Lung (tissue), 12 donors: Measurements from ENCODE around the gene NNT. TPM values are rescaled to one million over a fixed set of nuclear protein-coding genes. Genes with fewer than 3 reads are reported as not detected.
"Not testable (repeated sequence)": the region's sequence is repeated elsewhere in the genome, so short reads cannot be mapped to it uniquely, and the experiment has no call there.

ENCODE experiments used
- ATAC-seq: fragments of 200-7000 bp; cut with Tn5 transposase; one replicate; pipeline ENCODE4 v1.9.1; 2020; ENCODE audit warnings: moderate number of reproducible peaks; ENCODE audit not compliant: insufficient read depth, low FRiP score
- DNase-seq, 3 donors: peaks; one replicate each; pipeline ENCODE4 v3.0.0-alpha.2; 2013 to 2017
- H3K27ac ChIP-seq, 2 donors: one replicate each; pipeline ENCODE4 v1.5.1; 2013; ENCODE audit warnings: mild to moderate bottlenecking in 2 of 2, moderate library complexity in 2 of 2, control low read depth in 1 of 2, inconsistent platforms in 1 of 2, low read depth in 1 of 2, low read length in 1 of 2
- H3K27me3 ChIP-seq, 3 donors: one replicate each; pipeline ENCODE4 v1.5.1; 2013; ENCODE audit warnings: low read length in 2 of 3; ENCODE audit not compliant: control insufficient read depth in 3 of 3, insufficient read depth in 3 of 3
- H3K36me3 ChIP-seq, 4 donors: one replicate each; pipeline ENCODE4 v1.5.1; 2013; ENCODE audit warnings: low read length in 4 of 4, mild to moderate bottlenecking in 1 of 4, moderate library complexity in 1 of 4; ENCODE audit not compliant: control insufficient read depth in 4 of 4, insufficient read depth in 4 of 4
- H3K4me1 ChIP-seq, 5 donors: one replicate each; pipeline ENCODE4 v1.5.1; 2013; ENCODE audit warnings: low read length in 5 of 5, mild to moderate bottlenecking in 2 of 5, moderate library complexity in 1 of 5; ENCODE audit not compliant: control insufficient read depth in 5 of 5, insufficient read depth in 5 of 5
- H3K4me3 ChIP-seq: one replicate; pipeline ENCODE4 v1.5.1; 2013; ENCODE audit warnings: mild to moderate bottlenecking, control low read depth, moderate library complexity
- H3K9ac ChIP-seq, 2 donors: one replicate each; pipeline ENCODE4 v1.5.1; 2013; ENCODE audit warnings: low read length in 2 of 2, control low read depth in 1 of 2; ENCODE audit not compliant: insufficient read depth in 1 of 2
- H3K9me3 ChIP-seq, 4 donors: one replicate each; pipeline ENCODE4 v1.5.1; 2013; ENCODE audit warnings: low read length in 3 of 4, mild to moderate bottlenecking in 1 of 4, moderate library complexity in 1 of 4; ENCODE audit not compliant: control insufficient read depth in 4 of 4, insufficient read depth in 3 of 4
- WGBS, 2 donors: extraction: QIAGEN DNeasy Blood & Tissue Kit; methylation state at CpG; one replicate each; pipeline ENCODE4 v1.1.7; 2013; 5-methylcytosine and 5-hydroxymethylcytosine counted together
- polyA plus RNA-seq, 2 donors: library from polyadenylated mRNA; stranded (reverse); fragments of 200-250 nt; gene quantifications; one replicate each; pipeline ENCODE4 v1.2.1, GENCODE V29; 2013
- total RNA-seq, 2 donors: library from RNA; depleted of rRNA in 1 of 2; stranded (reverse); fragments of >200 nt in 1 of 2; gene quantifications; one replicate each; pipeline ENCODE4 v1.2.1, GENCODE V29; 2014 to 2021
- TF ChIP-seq, protein P1 (sequence below): IDR thresholded peaks from 2 replicates; pipeline ENCODE4 v1.5.1; 2012; ENCODE audit warnings: mild to moderate bottlenecking; ENCODE audit errors: control extremely low read depth, extremely low read depth
- donor health status: control.
- donor health status: control.
- donor health status: Bipolar disorder and iron deficiency.
- donor health status: healthy.
- donor health status: DM: yes; HTN: yes; CAD: no.

The NNT gene
- total and polyA plus RNA-seq, 4 donors, result 8.5 to 96.9 (median 35.0) TPM

GRCh38 chr5:43661102-43661501, 58.1 kb downstream of the NNT start:
- Histone ChIP-seq H3K4me1 (peaks cover 0 to 3% (median 0%) of the 10 kb centered on the region in 5 donors), H3K27ac (no peak overlapping the region), H3K9ac (no peak overlapping the region), H3K27me3 (no peaks in the 10 kb centered on the region), H3K9me3 (no peaks in the 10 kb centered on the region), H3K36me3 (peaks cover 13 to 21% (median 16%) of the 10 kb centered on the region in 4 donors), H3K4me3 (no peak overlapping the region)
- WGBS, 2 donors, result 48 to 81% methylated on average over 1 of the region's 2 CpGs
- DNase-seq, result peak; percentile 26 to 71 (median 65)
- TF ChIP-seq, protein P1, sequence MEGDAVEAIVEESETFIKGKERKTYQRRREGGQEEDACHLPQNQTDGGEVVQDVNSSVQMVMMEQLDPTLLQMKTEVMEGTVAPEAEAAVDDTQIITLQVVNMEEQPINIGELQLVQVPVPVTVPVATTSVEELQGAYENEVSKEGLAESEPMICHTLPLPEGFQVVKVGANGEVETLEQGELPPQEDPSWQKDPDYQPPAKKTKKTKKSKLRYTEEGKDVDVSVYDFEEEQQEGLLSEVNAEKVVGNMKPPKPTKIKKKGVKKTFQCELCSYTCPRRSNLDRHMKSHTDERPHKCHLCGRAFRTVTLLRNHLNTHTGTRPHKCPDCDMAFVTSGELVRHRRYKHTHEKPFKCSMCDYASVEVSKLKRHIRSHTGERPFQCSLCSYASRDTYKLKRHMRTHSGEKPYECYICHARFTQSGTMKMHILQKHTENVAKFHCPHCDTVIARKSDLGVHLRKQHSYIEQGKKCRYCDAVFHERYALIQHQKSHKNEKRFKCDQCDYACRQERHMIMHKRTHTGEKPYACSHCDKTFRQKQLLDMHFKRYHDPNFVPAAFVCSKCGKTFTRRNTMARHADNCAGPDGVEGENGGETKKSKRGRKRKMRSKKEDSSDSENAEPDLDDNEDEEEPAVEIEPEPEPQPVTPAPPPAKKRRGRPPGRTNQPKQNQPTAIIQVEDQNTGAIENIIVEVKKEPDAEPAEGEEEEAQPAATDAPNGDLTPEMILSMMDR, result no peak
- ATAC-seq, result no peak

DNA sequence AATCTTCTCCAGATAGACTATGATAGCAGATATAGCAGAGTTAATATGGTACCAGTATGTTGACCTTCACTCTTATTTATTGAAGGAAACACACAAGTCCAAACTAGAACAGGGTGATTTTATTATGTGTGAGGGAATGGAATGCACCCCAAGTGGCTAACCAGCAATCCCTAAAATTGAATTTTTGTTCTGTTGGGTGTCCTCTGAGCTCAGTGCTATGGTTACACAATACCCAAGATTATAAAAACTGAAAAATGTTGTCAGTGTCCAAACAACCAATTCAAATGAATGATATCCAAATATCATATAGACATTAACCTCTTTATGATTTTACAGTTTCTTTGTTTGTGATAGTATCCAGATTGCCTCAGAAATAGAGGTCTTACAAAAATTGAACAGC, 60.9 kb downstream of the NNT start:
- H3K4me1 ChIP-seq, result peaks cover 0 to 3% (median 0%) of the 10 kb centered on the region in 5 donors
- peaks cover 3 to 15% (median 9%) of the 10 kb centered on the region in 4 donors for H3K36me3 ChIP-seq
- H3K9me3 ChIP-seq, result no peaks in the 10 kb centered on the region
- no peak for ATAC-seq
- no peak overlapping the region for H3K9ac ChIP-seq
- H3K4me3 ChIP-seq, result no peak overlapping the region
- DNase-seq, result peak in 1 of 3 donors; percentile 25
- H3K27me3 ChIP-seq, result no peaks in the 10 kb centered on the region
- H3K27ac ChIP-seq, result no peak overlapping the region
- TF ChIP-seq, protein P1, result no peak

DNA sequence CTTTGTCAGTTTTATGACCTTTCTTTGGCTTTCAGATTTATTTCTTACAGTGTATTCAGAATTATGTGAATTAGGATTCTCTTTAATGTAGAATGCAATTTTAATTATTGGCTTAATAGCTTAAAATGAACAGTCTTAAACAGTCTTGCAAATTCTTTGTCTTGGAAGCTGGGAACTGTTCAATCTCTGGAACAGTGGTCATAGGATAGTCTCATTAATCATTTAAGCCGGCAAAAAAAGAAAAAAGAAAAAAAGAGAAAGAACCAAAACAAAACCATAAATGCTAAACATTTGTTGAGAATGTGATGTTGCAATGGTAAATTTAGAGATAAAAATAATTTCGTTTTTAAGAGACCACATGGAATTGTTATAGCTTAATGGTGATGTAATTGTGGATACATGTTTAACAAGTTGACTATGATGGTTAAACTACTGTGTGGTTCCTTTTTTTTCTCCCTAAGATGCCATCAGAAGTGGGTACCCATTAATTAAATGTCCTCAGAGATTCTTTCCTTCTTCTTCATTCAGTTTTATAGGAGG, 61.6 kb downstream of the NNT start:
- no peak overlapping the region for H3K4me3 ChIP-seq
- peaks cover 0 to 3% (median 0%) of the 10 kb centered on the region in 5 donors for H3K4me1 ChIP-seq
- no peak overlapping the region for H3K9ac ChIP-seq
- H3K27ac ChIP-seq, result no peak overlapping the region
- WGBS, 2 donors, result 71 to 90% methylated on average over 2 of the region's 2 CpGs
- TF ChIP-seq, protein P1, result no peak
- ATAC-seq, result no peak
- H3K9me3 ChIP-seq, result no peaks in the 10 kb centered on the region
- no peaks in the 10 kb centered on the region for H3K27me3 ChIP-seq
- peak in 2 of 3 donors; percentile 41 to 48 for DNase-seq
- H3K36me3 ChIP-seq, result peaks cover 3 to 10% (median 7%) of the 10 kb centered on the region in 4 donors

GRCh38 chr5:43665749-43666148, 62.8 kb downstream of the NNT start:
- H3K4me1 ChIP-seq, ATAC-seq, H3K4me3 ChIP-seq, H3K9ac ChIP-seq, H3K27ac ChIP-seq, DNase-seq, H3K9me3 ChIP-seq, H3K27me3 ChIP-seq, H3K36me3 ChIP-seq: not testable (repeated sequence)
- 97 to 98% methylated on average over 32 to 35 of the region's 35 CpGs for WGBS, 2 donors

- not testable (repeated sequence) for H3K4me1 ChIP-seq, H3K27ac ChIP-seq, H3K27me3 ChIP-seq, H3K9me3 ChIP-seq, H3K9ac ChIP-seq, H3K36me3 ChIP-seq, H3K4me3 ChIP-seq, DNase-seq, ATAC-seq
- WGBS, 2 donors, result 98 to 99% methylated on average over 8 of the region's 8 CpGs
Observed at GRCh38 chr5:43666728-43667127, 63.7 kb downstream of the NNT start.

DNA sequence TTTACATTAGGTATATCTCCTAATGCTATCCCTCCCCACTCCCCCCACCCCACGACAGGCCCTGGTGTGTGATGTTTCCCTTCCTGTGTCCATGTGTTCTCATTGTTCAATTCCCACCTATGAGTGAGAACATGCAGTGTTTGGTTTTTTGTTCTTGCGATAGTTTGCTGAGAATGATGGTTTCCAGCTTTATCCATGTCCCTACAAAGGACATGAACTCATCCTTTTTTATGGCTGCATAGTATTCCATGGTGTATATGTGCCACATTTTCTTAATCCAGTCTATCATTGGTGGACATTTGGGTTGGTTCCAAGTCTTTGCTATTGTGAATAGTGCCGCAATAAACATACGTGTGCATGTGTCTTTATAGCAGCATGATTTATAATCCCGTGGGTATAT, 64.4 kb downstream of the NNT start:
- H3K9ac ChIP-seq, DNase-seq, H3K27me3 ChIP-seq, H3K9me3 ChIP-seq, ATAC-seq, H3K4me3 ChIP-seq, H3K27ac ChIP-seq, H3K4me1 ChIP-seq, H3K36me3 ChIP-seq: not testable (repeated sequence)
- 96 to 99% methylated on average over 5 of the region's 5 CpGs for WGBS, 2 donors
